A549 (cell line): ENCODE results near the gene EPPIN.
"Not testable (repeated sequence)": the region's sequence is repeated elsewhere in the genome, so short reads cannot be mapped to it uniquely, and the experiment has no call there.

Experiments used
- CEBPB ChIP-seq, 2 experiments: fragments of >200 bp in 1 of 2; sonication (Bioruptor Twin) in 1 of 2; formaldehyde crosslinking in 1 of 2; IDR thresholded peaks; 2 replicates each; pipeline ENCODE4 v1.6.1; 2012 to 2016
- CTCF ChIP-seq: fragments of >200 bp; sonication (Bioruptor Twin); formaldehyde crosslinking; IDR thresholded peaks from 3 replicates; pipeline ENCODE4 v1.5.1; 2016
- EP300 ChIP-seq, 2 experiments: fragments of >200 bp; sonication (Bioruptor Twin); formaldehyde crosslinking; IDR thresholded peaks; 2 replicates in 1 of 2; 3 replicates in 1 of 2; pipeline ENCODE4 v1.6.1; 2016 to 2017
- ESRRA ChIP-seq: fragments of 150-350 bp; IDR thresholded peaks from 2 replicates; pipeline ENCODE4 v1.6.1; 2014; ENCODE audit warnings: mild to moderate bottlenecking, low read length, borderline replicate concordance
- JUNB ChIP-seq: fragments of >200 bp; sonication (Bioruptor Twin); formaldehyde crosslinking; IDR thresholded peaks from 2 replicates; pipeline ENCODE4 v1.6.1; 2016
- PHF8 ChIP-seq: fragments of 200-600 bp; sonication (generic); IDR thresholded peaks from 2 replicates; pipeline ENCODE4 v1.6.1; 2016; ENCODE audit warnings: low read depth, mild to moderate bottlenecking, antibody characterized with exemption, moderate library complexity, borderline replicate concordance
- POLR2A ChIP-seq: IDR thresholded peaks from 2 replicates; pipeline ENCODE4 v1.6.1; 2012; ENCODE audit warnings: mild to moderate bottlenecking, low read length
- RFX5 ChIP-seq: fragments of 450-650 bp; IDR thresholded peaks from 2 replicates; pipeline ENCODE4 v1.7.1; 2014; ENCODE audit warnings: antibody characterized with exemption, mild to moderate bottlenecking, moderate library complexity
- SMC3 ChIP-seq: fragments of >200 bp; sonication (Bioruptor Twin); formaldehyde crosslinking; IDR thresholded peaks from 3 replicates; pipeline ENCODE4 v1.6.1; 2018; ENCODE audit warnings: inconsistent platforms
- TF ChIP-seq, protein P1 (sequence below): fragments of >200 bp; sonication (Bioruptor Twin); formaldehyde crosslinking; IDR thresholded peaks from 3 replicates; pipeline ENCODE4 v1.6.1; 2016

DNA sequence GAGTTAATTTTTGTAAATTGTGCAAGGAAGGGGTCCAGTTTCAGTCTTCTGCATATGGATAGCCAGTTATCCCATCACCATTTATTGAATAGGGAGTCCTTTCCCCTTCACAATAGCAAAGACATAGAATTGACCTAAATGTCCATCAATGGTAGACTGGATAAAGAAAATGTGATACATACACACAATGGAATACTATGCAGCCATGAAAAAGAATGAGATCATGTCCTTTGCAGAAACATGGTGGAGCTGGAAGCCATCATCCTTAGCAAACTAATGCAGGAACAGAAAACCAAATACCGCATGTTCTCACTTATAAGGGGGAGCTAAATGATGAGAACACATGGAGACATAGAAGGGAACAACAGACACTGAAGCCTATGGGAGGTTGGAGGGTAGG lies 22.4 kb upstream of the EPPIN start:
- not testable (repeated sequence) for TF ChIP-seq SMC3; EP300 (IDR thresholded peaks at IDR 0.05); RFX5; ESRRA; CTCF; POLR2A; CEBPB (IDR thresholded peaks at IDR 0.05); PHF8; JUNB
- TF ChIP-seq, protein P1, sequence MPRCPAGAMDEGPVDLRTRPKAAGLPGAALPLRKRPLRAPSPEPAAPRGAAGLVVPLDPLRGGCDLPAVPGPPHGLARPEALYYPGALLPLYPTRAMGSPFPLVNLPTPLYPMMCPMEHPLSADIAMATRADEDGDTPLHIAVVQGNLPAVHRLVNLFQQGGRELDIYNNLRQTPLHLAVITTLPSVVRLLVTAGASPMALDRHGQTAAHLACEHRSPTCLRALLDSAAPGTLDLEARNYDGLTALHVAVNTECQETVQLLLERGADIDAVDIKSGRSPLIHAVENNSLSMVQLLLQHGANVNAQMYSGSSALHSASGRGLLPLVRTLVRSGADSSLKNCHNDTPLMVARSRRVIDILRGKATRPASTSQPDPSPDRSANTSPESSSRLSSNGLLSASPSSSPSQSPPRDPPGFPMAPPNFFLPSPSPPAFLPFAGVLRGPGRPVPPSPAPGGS = not testable (repeated sequence)
